Measurements from ENCODE around the gene REEP3.

DNA sequence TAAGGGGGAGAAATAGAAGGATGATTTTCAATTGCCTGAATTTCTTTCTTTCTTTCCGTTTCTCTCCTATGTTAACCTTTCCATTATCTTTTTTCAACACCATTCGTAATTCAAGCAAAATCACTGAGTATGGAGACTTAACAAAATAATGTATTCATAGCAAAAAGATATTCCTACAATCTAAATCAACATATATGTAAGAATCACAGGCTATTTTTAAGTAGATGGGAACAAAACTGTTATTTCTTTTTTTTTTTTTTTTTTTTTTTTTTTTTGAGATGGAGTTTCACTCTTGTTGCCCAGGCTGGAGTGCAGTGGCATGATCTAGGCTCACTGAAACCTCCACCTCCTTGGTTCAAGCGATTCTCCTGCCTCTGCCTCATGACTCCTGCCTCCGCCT is 28.2 kb upstream of the REEP3 start:
- TF ChIP-seq, protein P1, sequence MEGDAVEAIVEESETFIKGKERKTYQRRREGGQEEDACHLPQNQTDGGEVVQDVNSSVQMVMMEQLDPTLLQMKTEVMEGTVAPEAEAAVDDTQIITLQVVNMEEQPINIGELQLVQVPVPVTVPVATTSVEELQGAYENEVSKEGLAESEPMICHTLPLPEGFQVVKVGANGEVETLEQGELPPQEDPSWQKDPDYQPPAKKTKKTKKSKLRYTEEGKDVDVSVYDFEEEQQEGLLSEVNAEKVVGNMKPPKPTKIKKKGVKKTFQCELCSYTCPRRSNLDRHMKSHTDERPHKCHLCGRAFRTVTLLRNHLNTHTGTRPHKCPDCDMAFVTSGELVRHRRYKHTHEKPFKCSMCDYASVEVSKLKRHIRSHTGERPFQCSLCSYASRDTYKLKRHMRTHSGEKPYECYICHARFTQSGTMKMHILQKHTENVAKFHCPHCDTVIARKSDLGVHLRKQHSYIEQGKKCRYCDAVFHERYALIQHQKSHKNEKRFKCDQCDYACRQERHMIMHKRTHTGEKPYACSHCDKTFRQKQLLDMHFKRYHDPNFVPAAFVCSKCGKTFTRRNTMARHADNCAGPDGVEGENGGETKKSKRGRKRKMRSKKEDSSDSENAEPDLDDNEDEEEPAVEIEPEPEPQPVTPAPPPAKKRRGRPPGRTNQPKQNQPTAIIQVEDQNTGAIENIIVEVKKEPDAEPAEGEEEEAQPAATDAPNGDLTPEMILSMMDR (IDR thresholded peaks at IDR 0.05) = no peak
- TF ChIP-seq POLR2A (IDR thresholded peaks at IDR 0.05) (no peak), EP300 (IDR thresholded peaks at IDR 0.05) (no peak)
